ENCODE data around the gene SLC22A5. TPM values are rescaled to one million over a fixed set of nuclear protein-coding genes. Genes with fewer than 3 reads are reported as not detected.

Gene SLC22A5
- total and polyA plus RNA-seq, 2 donors from 2014 or later: 28.3 to 36.3 TPM

DNA sequence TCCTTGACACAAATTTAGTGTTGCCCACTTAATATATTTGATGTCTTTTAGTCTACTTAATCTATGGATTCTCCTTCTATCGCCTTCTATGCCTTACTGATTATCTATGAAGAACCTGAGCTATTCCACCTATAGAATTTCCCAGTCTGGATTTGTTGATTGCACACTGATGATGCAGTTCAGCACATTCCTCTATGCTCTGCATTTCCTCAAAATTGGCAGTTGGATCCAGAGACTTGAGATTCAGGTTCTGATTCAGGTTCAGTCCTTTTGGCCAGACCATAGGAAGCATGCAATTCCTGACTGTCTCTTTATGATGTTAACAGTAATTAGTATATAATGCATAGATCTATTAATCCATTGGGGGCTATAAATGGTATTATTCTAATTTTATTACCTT is 13.8 kb downstream of the SLC22A5 start:
- DNase-seq (no peak), FAIRE-seq (no peak)
- peaks cover 10 to 29% (median 28%) of the 10 kb centered on the region in 3 donors for H3K4me1 ChIP-seq (ENCODE audit: control insufficient read depth in 2 of 3, insufficient read depth in 2 of 3, low read depth in 1 of 3, low read length in 3 of 3)
- H3K27ac ChIP-seq (ENCODE audit: low read depth in 2 of 2, low read length in 2 of 2): no peak overlapping the region
- intact Hi-C loops (cut with DNase I): loop anchor here (10.0 kb wide), 1 partner anchor 122 kb away; no protein-coding TSS in a partner anchor
- H3K36me3 ChIP-seq (ENCODE audit: control insufficient read depth in 2 of 3, insufficient read depth in 3 of 3, low read length in 3 of 3): peaks cover 0 to 30% (median 23%) of the 10 kb centered on the region in 3 donors
- no peak overlapping the region for H3K4me3 ChIP-seq (ENCODE audit: low read length in 3 of 3)
- TF ChIP-seq CTCF (IDR thresholded peaks at IDR 0.05; ENCODE audit: borderline replicate concordance, extremely low read depth, insufficient read depth): no peak
- no peaks in the 10 kb centered on the region for H3K27me3 ChIP-seq (ENCODE audit: control insufficient read depth, insufficient read depth, low read length)
- no peak overlapping the region for H3K9ac ChIP-seq (ENCODE audit: low read length in 3 of 3)
- H3K9me3 ChIP-seq (ENCODE audit: control insufficient read depth in 2 of 3, insufficient read depth in 1 of 3, low read length in 3 of 3): no peaks in the 10 kb centered on the region

GRCh38 chr5:132383984-132384383 is 14.5 kb downstream of the SLC22A5 start:
- no peak for DNase-seq
- intact Hi-C loops (cut with DNase I): loop anchor here (10.0 kb wide), 1 partner anchor 121 kb away; no protein-coding TSS in a partner anchor
- H3K27ac ChIP-seq (ENCODE audit: low read depth in 2 of 2, low read length in 2 of 2): no peak overlapping the region
- FAIRE-seq: no peak
- H3K4me3 ChIP-seq (ENCODE audit: low read length in 3 of 3): no peak overlapping the region
- peaks cover 15 to 35% (median 33%) of the 10 kb centered on the region in 3 donors for H3K4me1 ChIP-seq (ENCODE audit: control insufficient read depth in 2 of 3, insufficient read depth in 2 of 3, low read depth in 1 of 3, low read length in 3 of 3)
- TF ChIP-seq CTCF (IDR thresholded peaks at IDR 0.05; ENCODE audit: borderline replicate concordance, extremely low read depth, insufficient read depth): no peak
- H3K9me3 ChIP-seq (ENCODE audit: control insufficient read depth in 2 of 3, insufficient read depth in 1 of 3, low read length in 3 of 3): no peaks in the 10 kb centered on the region
- H3K9ac ChIP-seq (ENCODE audit: low read length in 3 of 3): no peak overlapping the region
- no peaks in the 10 kb centered on the region for H3K27me3 ChIP-seq (ENCODE audit: control insufficient read depth, insufficient read depth, low read length)
- peaks cover 0 to 31% (median 23%) of the 10 kb centered on the region in 3 donors for H3K36me3 ChIP-seq (ENCODE audit: control insufficient read depth in 2 of 3, insufficient read depth in 3 of 3, low read length in 3 of 3)

GRCh38 chr5:132384506-132385050 is 15.1 kb downstream of the SLC22A5 start:
- no peak for DNase-seq
- FAIRE-seq: no peak
- Histone ChIP-seq H3K9me3 (ENCODE audit: control insufficient read depth in 2 of 3, insufficient read depth in 1 of 3, low read length in 3 of 3) (no peaks in the 10 kb centered on the region), H3K4me3 (ENCODE audit: low read length in 3 of 3) (no peak overlapping the region), H3K4me1 (ENCODE audit: control insufficient read depth in 2 of 3, insufficient read depth in 2 of 3, low read depth in 1 of 3, low read length in 3 of 3) (peaks cover 19 to 39% (median 37%) of the 10 kb centered on the region in 3 donors), H3K27me3 (ENCODE audit: control insufficient read depth, insufficient read depth, low read length) (no peaks in the 10 kb centered on the region), H3K9ac (ENCODE audit: low read length in 3 of 3) (no peak overlapping the region), H3K36me3 (ENCODE audit: control insufficient read depth in 2 of 3, insufficient read depth in 3 of 3, low read length in 3 of 3) (peaks cover 0 to 30% (median 24%) of the 10 kb centered on the region in 3 donors), H3K27ac (ENCODE audit: low read depth in 2 of 2, low read length in 2 of 2) (no peak overlapping the region)
- intact Hi-C loops (cut with DNase I): loop anchor here (10.0 kb wide), 1 partner anchor 120 kb away; no protein-coding TSS in a partner anchor
- no peak for TF ChIP-seq CTCF (IDR thresholded peaks at IDR 0.05; ENCODE audit: borderline replicate concordance, extremely low read depth, insufficient read depth)

All from kidney (tissue), 14 donors.